HG03064 (cell line): ENCODE data around the gene ARID1B.
A peak's percentile ranks its signal among the peaks of the same experiment; 100 is the strongest.

Source experiments
- ATAC-seq: cut with Tn5 transposase; IDR thresholded peaks from one replicate; pipeline ENCODE4 v1.9.1; 2021; ENCODE audit warnings: low read depth; ENCODE audit not compliant: unreplicated experiment

Gene ARID1B

GRCh38 chr6:156776840-156777576, at the start of gene ARID1B:
Gene ARID1B (plus strand): TSS chr6:156777378. CDS start chr6:156777681, 303 bp downstream.
- peak; percentile 38 for ATAC-seq

DNA sequence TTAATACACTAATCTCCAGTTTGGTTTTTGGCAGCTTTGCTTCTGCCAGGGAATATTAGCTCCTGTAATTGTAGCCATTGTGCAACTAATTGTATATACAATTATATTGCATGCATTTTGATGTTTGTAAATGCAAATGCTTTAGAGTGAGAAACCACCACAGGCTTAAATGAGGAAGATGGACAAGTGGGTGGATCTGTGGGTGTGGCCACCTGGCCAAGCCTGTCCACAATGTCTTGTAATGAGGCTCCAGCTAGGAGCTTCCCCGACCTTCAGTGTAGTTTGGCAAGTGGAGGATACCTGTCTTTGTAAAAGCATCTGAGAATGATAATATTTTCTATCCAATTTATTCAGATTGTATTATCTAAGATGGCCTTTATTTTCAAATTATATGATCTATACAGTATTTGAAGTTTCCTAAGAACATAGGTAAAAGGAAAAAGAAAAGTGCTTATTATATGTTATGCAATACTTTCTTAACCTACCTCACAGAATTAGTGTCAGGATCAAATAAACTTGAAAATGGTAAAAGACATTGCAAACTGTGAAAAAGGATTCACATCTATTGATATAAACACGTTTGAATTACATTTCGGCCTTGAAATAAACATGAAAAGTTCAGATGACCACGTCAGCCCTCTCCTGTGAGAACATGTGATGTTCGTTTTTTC, 49.3 kb upstream of the ARID1B start:
- ATAC-seq = no peak

- ATAC-seq = peak; percentile 49
These were observed 47.9 kb upstream of the ARID1B start for GRCh38 chr6:156729248-156729647.

DNA sequence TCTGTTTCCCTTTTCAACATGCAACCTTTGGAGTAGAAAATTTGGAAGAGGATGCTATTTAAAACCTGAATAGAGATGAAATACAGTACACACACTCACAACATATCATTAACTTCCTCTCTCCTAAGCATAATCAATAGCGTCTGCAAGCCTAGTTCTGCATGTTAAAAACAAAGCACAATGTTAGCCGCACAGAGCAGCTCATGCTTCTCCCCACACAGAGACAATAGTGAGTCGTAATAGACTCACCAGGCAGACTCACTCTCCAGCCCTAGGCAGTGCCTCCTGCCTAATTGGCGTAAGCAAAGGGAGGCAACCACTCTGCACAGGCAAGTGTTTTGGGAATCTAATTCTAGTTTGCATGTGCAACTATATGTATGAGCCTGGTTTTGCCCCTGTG, 45.8 kb upstream of the ARID1B start:
- no peak for ATAC-seq

DNA sequence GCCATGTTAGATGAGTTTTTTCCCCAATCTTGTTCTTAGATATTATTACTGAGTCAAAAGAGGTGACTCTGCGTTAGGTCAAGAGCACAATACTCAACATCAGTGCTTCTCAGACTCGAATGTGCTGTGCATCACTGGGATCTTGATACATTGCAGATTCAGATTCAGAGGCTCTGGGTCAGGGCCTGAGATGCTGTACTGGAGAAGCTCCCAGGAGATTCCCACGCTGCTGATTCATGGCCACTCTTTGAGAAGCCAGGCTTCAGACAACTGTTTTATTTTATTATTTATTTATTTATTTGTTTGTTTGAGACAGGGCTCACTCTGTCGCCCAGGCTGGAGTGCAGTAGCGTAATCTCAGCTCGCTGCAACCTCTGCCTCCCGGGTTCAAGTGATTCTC, 41.4 kb upstream of the ARID1B start:
- no peak for ATAC-seq

DNA sequence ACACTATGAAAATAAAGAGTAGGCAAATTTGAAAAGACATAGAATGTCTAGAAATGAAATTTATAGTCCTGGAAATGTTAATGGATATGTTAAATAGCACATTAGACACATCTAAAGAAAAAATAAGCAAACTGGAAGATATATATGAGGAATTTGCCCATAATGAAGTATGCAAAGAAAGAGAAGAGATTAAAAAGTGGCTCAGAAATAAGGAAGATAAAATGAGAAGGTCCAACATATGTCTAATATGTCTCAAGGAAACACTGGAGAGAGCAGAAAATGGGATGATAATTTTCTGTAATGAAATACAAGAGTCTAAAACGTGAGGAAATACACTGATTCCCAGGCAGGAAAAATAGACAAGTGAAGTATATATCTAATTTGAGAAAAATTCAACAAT, 36.6 kb upstream of the ARID1B start:
- ATAC-seq = no peak

GRCh38 chr6:156741287-156742073, 35.7 kb upstream of the ARID1B start:
- no peak for ATAC-seq

DNA sequence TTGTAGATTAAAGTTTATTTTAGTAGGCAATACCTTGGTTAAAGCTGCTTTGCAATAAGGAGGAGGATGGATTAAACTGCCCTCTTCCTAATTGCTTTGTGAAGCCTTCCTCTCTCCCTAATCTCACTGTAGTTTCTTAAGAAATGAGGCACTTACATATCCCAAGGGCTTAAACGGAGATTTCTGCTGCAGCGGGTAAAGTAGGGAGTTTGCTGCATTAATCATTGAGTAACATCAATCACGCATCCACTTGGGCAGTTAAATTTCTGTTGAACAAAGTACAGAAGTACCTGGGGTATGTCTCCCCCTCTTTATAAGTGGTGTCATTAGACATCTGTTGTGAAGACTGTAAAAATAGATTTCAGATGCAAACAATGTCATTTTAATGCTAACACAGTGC, 29.5 kb upstream of the ARID1B start:
- ATAC-seq = no peak

GRCh38 chr6:156748504-156748903, 28.7 kb upstream of the ARID1B start:
- ATAC-seq = no peak

GRCh38 chr6:156752666-156753301, 24.4 kb upstream of the ARID1B start:
- no peak for ATAC-seq

GRCh38 chr6:156756630-156757610, 20.3 kb upstream of the ARID1B start:
- ATAC-seq = no peak

DNA sequence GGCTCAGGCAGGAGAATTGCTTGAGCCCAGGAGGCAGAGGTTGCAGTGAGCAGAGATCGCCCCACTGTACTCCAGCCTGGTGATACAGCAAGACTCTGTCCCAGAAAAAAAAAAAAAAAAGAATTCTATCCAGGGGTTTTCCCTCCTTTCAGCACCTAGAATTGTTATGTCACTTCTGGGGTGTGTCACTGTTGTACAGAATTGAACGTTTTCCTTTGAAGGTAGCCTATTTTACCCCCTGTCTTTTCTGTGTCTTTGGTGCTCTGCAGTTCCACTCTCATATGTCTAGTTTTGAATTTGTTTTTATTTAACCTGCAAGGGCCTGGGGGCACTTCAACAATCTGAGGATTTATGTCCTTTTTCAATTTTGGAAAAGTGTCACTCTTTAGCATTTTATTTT, 19.3 kb upstream of the ARID1B start:
- no peak for ATAC-seq

- ATAC-seq = no peak
These were observed 16.8 kb upstream of the ARID1B start for GRCh38 chr6:156760377-156760776.

DNA sequence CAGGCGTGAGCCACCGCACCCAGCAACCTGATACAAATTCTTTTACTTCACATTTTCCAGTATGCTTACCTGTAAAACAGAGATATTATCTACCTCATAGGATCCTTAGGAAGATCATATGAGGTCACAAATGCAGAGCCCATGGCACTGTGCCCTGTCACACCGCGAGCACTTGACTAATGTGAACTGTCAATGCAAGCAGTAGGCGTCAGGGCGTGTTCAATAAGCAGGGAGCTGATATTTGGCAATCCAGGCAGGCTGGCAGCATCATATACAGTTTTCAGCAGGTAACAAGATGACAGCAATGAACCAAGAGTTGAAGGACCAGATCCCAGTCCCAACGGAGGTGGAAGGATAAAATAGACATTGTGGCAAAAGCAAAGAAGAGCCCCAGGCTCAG, 14.6 kb upstream of the ARID1B start:
- no peak for ATAC-seq

DNA sequence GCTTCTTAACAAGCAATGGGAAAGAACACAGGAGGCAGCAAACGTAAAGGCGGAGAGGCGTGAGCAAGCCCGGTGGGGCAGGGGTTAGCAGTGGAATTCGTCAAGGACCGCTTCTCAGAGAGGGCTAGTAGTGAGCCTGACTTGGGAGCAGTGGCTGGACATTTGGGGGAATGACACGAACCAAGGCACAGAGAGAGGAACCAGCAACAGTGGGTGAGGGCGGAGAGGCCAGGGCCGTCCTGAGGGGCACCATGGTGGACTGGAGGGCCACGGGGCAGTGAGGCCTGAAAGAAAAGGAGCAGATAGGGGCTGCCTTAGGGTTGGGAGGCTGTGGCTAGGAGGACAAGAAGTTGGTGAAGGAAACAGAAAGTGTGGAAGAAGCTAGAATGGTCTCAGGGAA, 12.1 kb upstream of the ARID1B start:
- no peak for ATAC-seq

DNA sequence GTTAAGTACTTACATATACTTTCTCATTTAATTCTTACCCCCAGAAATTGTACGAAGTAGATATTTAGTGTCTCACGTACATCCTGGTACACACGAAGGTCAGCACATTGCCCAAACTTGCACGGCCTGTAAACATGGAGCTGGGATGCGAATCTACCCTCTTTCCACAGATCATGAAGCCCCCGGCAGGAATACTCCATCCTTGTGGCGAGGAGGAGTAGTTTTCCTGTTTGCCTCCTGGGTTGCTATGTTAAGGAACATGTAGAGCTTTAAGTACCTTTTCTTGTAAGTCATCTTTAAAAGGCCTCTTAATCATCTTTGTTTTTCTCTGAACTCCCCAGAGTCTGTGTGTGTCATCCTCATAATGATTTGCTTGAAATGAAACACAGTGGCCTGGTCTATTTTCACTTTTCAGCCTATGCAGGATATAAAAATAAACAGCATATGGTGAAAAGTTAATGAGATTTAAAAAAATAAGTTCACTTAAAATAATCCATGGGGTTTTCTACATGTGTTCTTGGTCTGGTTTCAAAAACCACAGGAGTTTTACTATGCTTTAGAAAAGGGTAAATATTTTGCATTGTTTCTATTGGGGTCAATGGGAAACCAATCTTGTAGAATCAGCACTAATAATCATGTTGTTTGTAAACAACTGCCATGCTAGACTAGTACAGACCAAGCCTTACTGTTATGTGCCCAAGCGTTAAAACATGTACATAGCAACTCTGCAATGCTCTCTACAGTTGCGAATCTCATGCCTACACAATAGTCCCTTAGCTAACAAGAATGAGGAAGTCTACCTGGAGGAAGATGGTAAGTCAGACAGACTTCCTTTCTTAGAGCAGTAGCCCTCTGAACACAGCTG, 9.3 kb upstream of the ARID1B start:
- peak; percentile 90 for ATAC-seq

- no peak for ATAC-seq
These were observed 6.1 kb upstream of the ARID1B start for GRCh38 chr6:156771047-156771446.

GRCh38 chr6:156771761-156772160, 5.4 kb upstream of the ARID1B start:
- ATAC-seq = no peak

- ATAC-seq = no peak
These were observed 3.7 kb upstream of the ARID1B start for GRCh38 chr6:156773476-156773875.
